Renal pelvis (tissue), 12 donors: ENCODE measurements around the gene IFI44. TPM values are rescaled to one million over a fixed set of nuclear protein-coding genes. Genes with fewer than 3 reads are reported as not detected.

Experiments used
- DNase-seq: peaks from one replicate; pipeline ENCODE4 v3.0.0-alpha.2; 2013
- long read RNA-seq, 16 experiments: transcript quantifications; one replicate each; lab custom pipeline, GENCODE V29; 2026
- polyA plus RNA-seq, 3 donors: library from polyadenylated mRNA; unstranded; fragments of 120-200 nt; gene quantifications; one replicate each; pipeline ENCODE4 v1.2.1, GENCODE V29; 2013; ENCODE audit not compliant: insufficient read length in 3 of 3

IFI44 gene
- polyA plus RNA-seq = 10 to 100 TPM; 12.2 to 14.3 (median 13.4) TPM
- long read RNA-seq, donor 1, partial matches to known transcripts = 0 of 1 reads
- long read RNA-seq, donor 1, other reads (novel, unspliced or antisense) = 0 of 1 reads
- long read RNA-seq, donor 2, partial matches to known transcripts = 0 of 5 reads
- long read RNA-seq, donor 2, other reads (novel, unspliced or antisense) = 0 of 5 reads
- long read RNA-seq, donor 3, partial matches to known transcripts = 0 of 1 reads
- long read RNA-seq, donor 3, other reads (novel, unspliced or antisense) = 0 of 1 reads
- long read RNA-seq, donor 4, partial matches to known transcripts = 5 of 9 reads
- long read RNA-seq, donor 4, other reads (novel, unspliced or antisense) = 0 of 9 reads
- long read RNA-seq, donor 5, partial matches to known transcripts = 0 of 3 reads
- long read RNA-seq, donor 5, other reads (novel, unspliced or antisense) = 0 of 3 reads
- long read RNA-seq, donor 6, partial matches to known transcripts = 0 of 1 reads
- long read RNA-seq, donor 6, other reads (novel, unspliced or antisense) = 0 of 1 reads
- long read RNA-seq, donor 7 = 0 reads
- long read RNA-seq, donor 8, partial matches to known transcripts = 7 of 9 reads
- long read RNA-seq, donor 8, other reads (novel, unspliced or antisense) = 0 of 9 reads
- long read RNA-seq, donor 9, partial matches to known transcripts = 5 of 6 reads
- long read RNA-seq, donor 9, other reads (novel, unspliced or antisense) = 0 of 6 reads
- long read RNA-seq, donor 10, partial matches to known transcripts = 0 of 1 reads
- long read RNA-seq, donor 10, other reads (novel, unspliced or antisense) = 0 of 1 reads
- long read RNA-seq, donor 11 = 0 reads
- long read RNA-seq, donor 12, partial matches to known transcripts = 0 of 3 reads
- long read RNA-seq, donor 12, other reads (novel, unspliced or antisense) = 0 of 3 reads
- long read RNA-seq, donor 13, partial matches to known transcripts = 0 of 1 reads
- long read RNA-seq, donor 13, other reads (novel, unspliced or antisense) = 0 of 1 reads
- long read RNA-seq, donor 14 = 0 reads
- long read RNA-seq, donor 15, partial matches to known transcripts = 0 of 3 reads
- long read RNA-seq, donor 15, other reads (novel, unspliced or antisense) = 0 of 3 reads
- long read RNA-seq, donor 16, partial matches to known transcripts = 0 of 6 reads
- long read RNA-seq, donor 16, other reads (novel, unspliced or antisense) = 0 of 6 reads

GRCh38 chr1:78649628-78650027 is at the start of gene IFI44:
IFI44 (plus strand) TSS chr1:78649831; CDS start chr1:78650196, 365 bp downstream.
- peak; percentile 76 for DNase-seq

DNA sequence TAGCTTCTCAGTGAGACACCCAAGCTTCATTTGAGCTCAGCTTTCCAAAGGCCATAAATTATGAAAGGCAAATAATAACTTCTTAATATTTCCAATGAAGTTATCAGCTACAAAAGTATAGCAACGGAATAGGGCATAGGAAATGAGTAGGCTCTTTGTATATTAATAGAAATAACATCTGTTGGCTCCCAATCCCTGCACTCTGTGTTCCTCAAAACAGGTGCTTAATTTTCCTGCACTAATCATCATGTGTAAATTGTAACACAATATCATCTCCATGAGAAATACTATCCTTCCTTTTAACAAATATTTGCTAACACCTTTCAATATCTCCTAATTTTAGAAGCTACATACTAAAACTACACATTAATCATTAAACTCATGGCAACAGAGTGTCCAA is 48.6 kb upstream of the IFI44 start:
- no peak for DNase-seq

- no peak for DNase-seq
Measured at GRCh38 chr1:78603206-78603605, 46.4 kb upstream of the IFI44 start.

DNA sequence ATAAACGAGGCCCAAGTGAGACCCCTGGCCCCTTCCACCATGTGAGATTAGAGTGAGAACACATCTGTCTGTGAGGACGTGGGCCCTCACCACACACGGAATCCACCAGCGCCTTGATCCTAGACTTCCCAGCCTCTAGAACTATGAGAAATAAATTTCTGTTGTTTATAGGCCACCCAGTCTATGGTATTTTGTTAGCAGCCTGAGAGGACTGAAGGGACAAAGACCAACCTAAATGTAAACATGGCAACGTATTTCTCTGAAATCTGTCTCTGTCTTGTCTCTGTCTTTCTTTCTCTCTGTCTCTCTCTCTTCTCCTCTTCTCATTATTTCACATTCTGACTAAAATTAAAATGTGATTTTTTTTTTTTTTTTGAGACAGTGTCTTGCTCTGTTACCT is 45.0 kb upstream of the IFI44 start:
- no peak for DNase-seq

DNA sequence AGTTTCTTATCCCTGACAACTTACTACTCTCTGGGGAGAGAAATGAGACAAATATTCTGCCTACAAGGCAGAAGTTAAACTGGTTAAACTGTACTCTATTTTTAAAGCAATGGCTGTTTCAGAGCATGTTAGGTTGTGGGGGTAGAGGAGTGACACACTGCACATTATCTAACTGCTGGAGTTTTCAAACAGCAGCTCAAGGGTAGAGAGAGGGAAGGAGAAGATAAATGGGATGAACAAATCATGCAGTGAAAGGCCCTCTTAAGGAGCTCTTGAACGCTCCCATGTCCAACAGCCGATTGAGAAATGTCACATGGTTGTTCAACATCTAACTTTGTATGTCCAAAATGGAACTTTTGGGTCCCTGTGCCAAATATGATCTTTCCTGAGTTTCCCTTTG is 43.4 kb upstream of the IFI44 start:
- no peak for DNase-seq

DNA sequence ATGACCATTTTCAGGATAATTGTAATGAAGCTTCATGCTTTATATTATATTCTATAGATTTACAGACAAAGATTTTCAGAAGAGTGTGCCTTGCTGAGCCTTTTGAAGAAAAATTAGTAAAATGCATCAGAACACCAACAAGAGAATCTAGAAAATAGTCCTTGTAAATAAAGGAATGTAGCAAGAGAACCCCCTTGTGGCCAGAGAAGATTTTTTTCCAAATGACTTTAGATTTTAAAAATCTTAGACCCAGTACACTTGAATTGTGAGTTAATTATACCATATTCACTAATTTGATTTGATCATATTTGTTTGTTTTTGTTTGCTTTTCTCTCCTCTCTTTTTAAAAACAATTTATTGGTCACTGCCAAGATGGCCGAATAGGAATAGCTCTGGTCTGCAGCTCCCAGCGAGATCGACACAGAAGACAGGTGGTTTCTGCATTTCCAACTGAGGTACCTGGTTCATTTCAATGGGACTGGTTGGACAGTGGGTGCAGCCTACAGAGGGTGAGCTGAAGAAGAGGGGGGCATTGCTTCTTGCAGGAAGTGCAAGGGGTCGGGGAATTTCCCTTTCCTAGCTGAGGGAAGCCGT is 42.2 kb upstream of the IFI44 start:
- DNase-seq = no peak

GRCh38 chr1:78607944-78608343 is 41.7 kb upstream of the IFI44 start:
- no peak for DNase-seq

DNA sequence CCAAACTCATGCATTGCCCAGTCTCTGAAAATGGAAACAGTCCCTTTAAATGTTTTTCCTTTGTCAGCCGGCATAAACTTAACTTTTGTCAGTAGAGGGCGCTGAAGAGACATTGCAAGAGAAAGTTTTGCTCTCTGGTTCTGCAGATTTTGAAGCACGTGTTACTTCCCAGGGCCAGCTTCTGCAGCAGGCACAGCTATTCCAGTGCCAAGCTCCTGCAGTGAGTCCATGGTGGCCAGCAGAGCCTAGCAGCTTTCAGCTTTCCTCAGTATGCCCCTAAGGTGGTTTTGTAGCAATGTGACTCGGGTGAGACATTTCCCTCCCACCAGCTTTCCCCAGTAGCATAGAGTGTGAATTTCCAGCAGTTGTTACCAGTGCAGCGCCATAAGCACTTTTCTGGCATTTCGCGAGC is 32.0 kb upstream of the IFI44 start:
- DNase-seq = peak; percentile 88

DNA sequence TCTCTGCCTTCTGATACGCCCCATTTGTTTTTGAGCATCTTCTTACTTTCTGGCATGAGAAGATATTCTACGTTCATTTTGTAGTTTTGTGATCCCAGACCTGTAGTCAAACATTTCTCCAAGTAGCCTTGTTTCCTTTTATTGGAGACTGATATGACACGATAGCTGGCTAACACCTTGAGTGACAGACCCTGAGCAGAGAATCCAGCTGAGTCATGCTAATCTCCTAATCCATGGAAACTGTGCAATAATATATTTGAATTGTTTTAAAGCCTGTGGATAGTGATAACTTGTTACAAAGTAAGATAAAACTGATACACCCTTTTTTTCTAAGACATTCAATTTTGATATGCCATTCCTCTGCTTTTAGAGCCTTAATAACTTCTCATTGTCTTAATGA is 30.6 kb upstream of the IFI44 start:
- no peak for DNase-seq

- DNase-seq = no peak
Measured at GRCh38 chr1:78619446-78619802, 30.2 kb upstream of the IFI44 start.

- peak; percentile 48 for DNase-seq
Measured at GRCh38 chr1:78619803-78620579, 29.6 kb upstream of the IFI44 start, which contains the start of gene IFI44L. IFI44L (plus strand) TSS chr1:78620448; CDS start chr1:78627916, 7,468 bp downstream.

DNA sequence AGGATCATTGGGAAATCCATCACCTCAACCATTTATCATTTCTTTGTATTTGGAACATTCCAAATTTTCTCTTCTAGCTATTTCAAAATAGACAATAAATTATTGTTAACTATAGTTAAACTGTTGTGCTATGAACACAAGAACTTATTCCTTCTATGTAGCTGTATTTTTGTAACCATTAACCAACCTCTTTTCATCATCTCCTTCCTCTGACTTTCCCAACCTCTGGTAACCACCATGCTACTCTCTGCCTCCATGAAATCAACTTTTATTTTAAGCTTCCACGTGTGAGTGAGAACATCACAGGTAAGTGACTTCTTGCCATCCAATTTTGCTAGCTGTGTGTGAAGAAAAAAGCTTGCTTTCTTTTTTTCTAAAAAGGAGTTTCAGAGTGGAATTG is 29.0 kb upstream of the IFI44 start:
- DNase-seq = no peak

DNA sequence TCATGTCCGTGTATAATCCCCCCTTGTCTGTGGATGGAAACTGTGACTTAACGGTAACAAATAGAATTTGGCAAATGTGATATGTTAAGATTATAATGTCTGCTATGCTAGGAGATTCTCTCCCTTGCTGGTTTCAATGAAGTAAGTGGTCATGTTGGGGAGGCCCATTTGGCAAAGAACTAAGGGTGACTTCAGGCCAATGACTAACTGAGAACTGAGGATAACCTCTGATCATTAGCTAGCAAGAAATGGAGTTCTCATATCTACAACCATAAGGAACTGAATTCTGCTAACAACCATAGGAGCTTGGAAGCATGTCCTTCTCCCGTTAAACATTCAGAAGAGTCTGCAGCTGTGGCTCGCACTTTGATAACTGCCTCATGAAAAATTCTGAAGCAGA is 27.1 kb upstream of the IFI44 start:
- DNase-seq = no peak

DNA sequence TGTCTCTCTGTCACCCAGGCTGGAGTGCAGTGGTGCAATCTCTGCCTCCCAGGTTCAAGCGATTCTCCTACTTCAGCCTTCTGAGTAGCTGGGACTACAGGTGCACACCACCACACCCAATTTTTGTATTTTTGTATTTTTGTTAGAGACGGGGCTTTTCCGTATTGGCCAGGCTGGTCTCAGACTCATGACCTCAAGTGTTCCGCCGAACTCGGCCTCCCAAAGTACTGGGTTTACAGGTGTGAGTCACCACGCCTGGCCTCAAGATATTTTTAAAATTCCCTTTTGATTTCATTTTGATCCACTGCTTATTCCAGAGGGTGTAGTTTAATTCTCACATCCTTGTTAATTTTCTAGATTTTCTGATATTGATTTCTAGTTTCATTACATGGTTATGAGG is 25.6 kb upstream of the IFI44 start:
- DNase-seq = no peak

DNA sequence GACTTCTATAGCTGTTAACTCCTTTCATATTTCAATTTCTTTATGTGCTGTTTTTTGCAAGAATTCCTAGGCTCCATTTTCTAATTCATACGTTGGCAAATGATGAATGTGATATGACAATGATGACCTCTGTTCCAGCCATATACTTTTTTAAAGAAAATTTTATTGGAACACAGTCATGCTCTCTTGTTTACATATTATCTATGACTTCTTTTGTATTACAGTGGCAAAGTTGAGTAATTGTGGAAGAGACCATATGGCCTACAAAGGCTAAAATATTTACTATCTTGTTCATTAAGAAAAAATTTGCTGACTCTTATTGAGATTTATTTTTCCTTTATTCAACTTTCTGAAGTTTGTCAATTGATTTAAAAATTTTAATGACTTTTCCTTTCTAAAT is 22.3 kb upstream of the IFI44 start:
- no peak for DNase-seq

DNA sequence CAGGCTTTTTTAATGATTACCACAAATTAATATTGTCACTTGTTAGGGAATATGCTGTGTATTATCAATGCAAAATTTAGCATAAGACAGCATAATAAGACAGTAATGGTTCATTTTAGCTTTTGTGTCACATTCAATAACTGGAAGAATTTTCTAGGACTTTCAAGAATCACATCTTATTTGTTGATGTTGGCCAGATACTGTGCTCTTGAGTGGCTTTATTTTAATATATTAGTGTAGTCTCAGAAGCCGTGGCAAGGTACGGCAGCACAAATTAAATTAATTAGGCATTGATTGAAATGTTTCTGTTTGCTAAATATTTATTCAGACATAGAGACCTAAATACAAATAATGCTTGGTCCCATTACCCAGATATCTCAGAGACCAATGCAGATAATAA is 19.0 kb upstream of the IFI44 start:
- no peak for DNase-seq

DNA sequence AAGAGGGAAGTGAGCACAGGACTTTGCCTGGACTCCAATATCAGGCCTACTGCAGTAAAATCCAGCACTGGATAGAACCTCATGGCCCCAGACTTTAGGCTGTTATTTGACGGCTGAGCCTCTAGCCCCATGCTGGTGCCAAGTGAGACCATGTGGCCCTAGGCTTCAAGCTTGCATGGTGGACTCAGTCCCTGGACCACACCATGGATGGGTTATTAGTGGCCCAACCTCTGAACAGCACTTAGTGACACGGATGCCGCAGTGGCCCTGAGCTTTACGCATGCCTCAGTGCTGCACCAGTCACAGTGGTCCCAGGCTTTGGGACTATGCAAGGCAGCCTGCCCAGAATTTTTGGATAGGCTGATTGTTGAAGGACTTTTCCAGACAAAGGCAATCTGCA is 16.4 kb upstream of the IFI44 start:
- no peak for DNase-seq

GRCh38 chr1:78640462-78640861 is 9.2 kb upstream of the IFI44 start:
- no peak for DNase-seq

DNA sequence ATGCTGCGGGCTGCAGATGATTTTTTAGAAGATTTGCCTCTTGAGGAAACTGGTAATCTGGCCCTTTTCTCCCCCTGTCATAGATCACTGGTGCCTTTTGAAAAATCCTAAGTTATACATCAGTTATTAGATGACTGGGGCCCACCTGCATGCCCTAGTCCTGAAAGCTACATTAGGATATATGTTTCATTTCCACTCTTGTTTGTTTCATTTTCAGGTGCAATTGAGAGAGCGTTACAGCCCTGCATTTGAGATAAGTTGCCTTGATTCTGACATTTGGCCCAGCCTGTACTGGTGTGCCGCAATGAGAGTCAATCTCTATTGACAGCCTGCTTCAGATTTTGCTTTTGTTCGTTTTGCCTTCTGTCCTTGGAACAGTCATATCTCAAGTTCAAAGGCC is 8.1 kb upstream of the IFI44 start:
- no peak for DNase-seq

DNA sequence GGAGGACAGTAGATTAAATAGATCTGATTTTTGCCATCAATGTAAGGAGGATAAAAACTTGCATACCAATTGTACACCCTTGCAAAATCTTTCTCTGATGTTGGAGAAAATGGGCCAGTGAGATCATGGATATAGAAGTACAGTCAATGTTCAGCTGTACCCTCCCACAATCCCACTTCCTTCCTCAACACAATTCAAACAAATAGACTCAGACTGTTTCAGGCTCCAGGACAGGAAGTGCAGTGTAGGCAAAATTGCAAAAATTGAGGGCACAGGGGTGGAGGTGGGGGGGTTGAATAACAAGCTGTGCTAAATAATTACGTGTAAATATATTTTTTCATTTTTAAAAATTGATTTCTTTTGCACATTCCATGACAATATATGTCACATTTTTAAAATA is 3.9 kb upstream of the IFI44 start:
- DNase-seq = no peak

- DNase-seq = no peak
Measured at GRCh38 chr1:78647238-78647637, 2.4 kb upstream of the IFI44 start.
